PFSK-1 (cell line): ENCODE results near the gene FAM181A.

Experiments used
- POLR2AphosphoS5 ChIP-seq: IDR thresholded peaks from 2 replicates; pipeline ENCODE4 v1.6.1; 2012; ENCODE audit warnings: low read depth, mild to moderate bottlenecking, control low read depth, low read length, moderate library complexity
- REST ChIP-seq, 2 experiments: IDR thresholded peaks; 2 replicates each; pipeline versions ENCODE4 v1.6.1 to v1.8.0; 2011 to 2012; ENCODE audit warnings: low read depth in 2 of 2, low read length in 2 of 2, control low read depth in 1 of 2, inconsistent platforms in 1 of 2, mild to moderate bottlenecking in 1 of 2, moderate library complexity in 1 of 2; ENCODE audit not compliant: insufficient read depth in 1 of 2
- SIN3A ChIP-seq: IDR thresholded peaks from 2 replicates; pipeline ENCODE4 v1.6.1; 2012; ENCODE audit warnings: mild to moderate bottlenecking, low read length, moderate library complexity, borderline replicate concordance; ENCODE audit not compliant: insufficient read depth

DNA sequence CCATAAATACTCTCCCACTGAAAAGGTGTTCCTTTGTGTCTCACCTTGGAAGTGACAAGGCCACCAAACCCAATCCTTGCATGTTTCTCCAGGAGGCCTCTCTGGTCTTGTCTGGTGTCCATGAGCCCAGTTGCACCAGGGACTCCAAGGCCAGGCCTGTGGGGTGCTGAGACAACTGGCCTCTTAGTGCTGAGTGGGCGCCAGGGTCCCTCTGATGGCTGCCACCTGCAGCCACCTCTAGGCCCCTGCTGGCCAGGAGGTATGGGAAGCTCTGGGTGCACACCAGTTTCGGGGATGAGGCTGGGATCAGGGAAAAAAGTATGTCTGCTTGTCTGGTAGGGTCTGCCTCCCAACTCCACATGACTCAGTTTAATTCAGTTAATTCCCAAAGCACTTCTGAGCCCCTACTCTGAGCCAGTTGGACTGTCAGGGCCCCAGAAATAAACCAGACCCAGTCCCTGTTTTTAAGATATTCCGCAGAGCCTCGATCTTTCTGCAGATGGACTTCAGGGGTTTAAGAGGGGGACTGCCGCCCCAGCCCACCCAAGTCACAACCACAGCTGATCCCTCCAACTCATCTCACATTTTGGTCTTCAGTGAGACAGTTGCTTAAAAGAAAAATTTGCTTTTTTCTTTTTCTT lies 15.0 kb upstream of the FAM181A start:
- TF ChIP-seq POLR2AphosphoS5 (no peak), REST (IDR thresholded peaks at IDR 0.05; ENCODE audit: insufficient read depth in 1 of 2, low read depth in 2 of 2, low read length in 2 of 2) (no peak), SIN3A (no peak)
